H9 (cell line): ENCODE data around the gene GLS. TPM values are rescaled to one million over a fixed set of nuclear protein-coding genes. Genes with fewer than 3 reads are reported as not detected.
A peak's percentile ranks its signal among the peaks of the same experiment; 100 is the strongest.

Source experiments
- DNase-seq: peaks from one replicate; pipeline ENCODE4 v3.0.0-alpha.2; 2017
- H2AFZ ChIP-seq: one replicate; pipeline ENCODE4 v1.6.1; 2013; ENCODE audit warnings: mild to moderate bottlenecking, low read length, control low read depth, moderate library complexity
- H2AK5ac ChIP-seq: 2 replicates; pipeline ENCODE4 v1.6.1; 2013; ENCODE audit warnings: low read length, control low read depth, mixed read lengths; ENCODE audit not compliant: insufficient read length
- H2BK120ac ChIP-seq: one replicate; pipeline ENCODE4 v1.6.1; 2013; ENCODE audit warnings: low read depth, mild to moderate bottlenecking, low read length, control low read depth, inconsistent platforms; ENCODE audit not compliant: poor library complexity, severe bottlenecking
- H2BK12ac ChIP-seq: 2 replicates; pipeline ENCODE4 v1.6.1; 2013; ENCODE audit warnings: low read length, control low read depth, mixed read lengths, low read depth; ENCODE audit not compliant: insufficient read length
- H2BK15ac ChIP-seq: 2 replicates; pipeline ENCODE4 v1.6.1; 2013; ENCODE audit warnings: low read depth, low read length, control low read depth
- H2BK20ac ChIP-seq: one replicate; pipeline ENCODE4 v1.6.1; 2013; ENCODE audit warnings: low read depth, mild to moderate bottlenecking, low read length, control low read depth, inconsistent platforms; ENCODE audit not compliant: poor library complexity, severe bottlenecking
- H2BK5ac ChIP-seq: 2 replicates; pipeline ENCODE4 v1.6.1; 2013; ENCODE audit warnings: low read length, control low read depth, mixed read lengths; ENCODE audit not compliant: insufficient read length
- H3K14ac ChIP-seq: 2 replicates; pipeline ENCODE4 v1.6.1; 2013; ENCODE audit warnings: low read length, control low read depth; ENCODE audit not compliant: insufficient read depth
- H3K18ac ChIP-seq: 2 replicates; pipeline ENCODE4 v1.6.1; 2013; ENCODE audit warnings: low read depth, mild to moderate bottlenecking, mixed read lengths, low read length, control low read depth; ENCODE audit not compliant: insufficient read length
- H3K23ac ChIP-seq: 2 replicates; pipeline ENCODE4 v1.6.1; 2013; ENCODE audit warnings: low read length, control low read depth, mixed read lengths, low read depth; ENCODE audit not compliant: insufficient read length
- H3K23me2 ChIP-seq: 2 replicates; pipeline ENCODE4 v1.6.1; 2013; ENCODE audit warnings: low read depth, mild to moderate bottlenecking, mixed read lengths, low read length, control low read depth; ENCODE audit not compliant: insufficient read length, poor library complexity, severe bottlenecking
- H3K27ac ChIP-seq: 2 replicates; pipeline ENCODE4 v1.5.1; 2013; ENCODE audit warnings: low read length, control low read depth, mixed read lengths, low read depth; ENCODE audit not compliant: insufficient read length
- H3K27me3 ChIP-seq: 2 replicates; pipeline ENCODE4 v1.6.1; 2013; ENCODE audit warnings: low read length, control low read depth, inconsistent platforms; ENCODE audit not compliant: insufficient read depth
- H3K4ac ChIP-seq: 2 replicates; pipeline ENCODE4 v1.6.1; 2013; ENCODE audit warnings: low read depth, mild to moderate bottlenecking, control low read depth, inconsistent platforms, low read length, moderate library complexity
- H3K4me1 ChIP-seq: 2 replicates; pipeline ENCODE4 v1.6.1; 2013; ENCODE audit warnings: low read length, control low read depth, inconsistent platforms; ENCODE audit not compliant: insufficient read depth
- H3K4me2 ChIP-seq: 2 replicates; pipeline ENCODE4 v1.6.1; 2013; ENCODE audit warnings: low read length, control low read depth, mixed read lengths; ENCODE audit not compliant: insufficient read length, insufficient read depth
- H3K56ac ChIP-seq: 2 replicates; pipeline ENCODE4 v1.6.1; 2013; ENCODE audit warnings: low read depth, mild to moderate bottlenecking, mixed read lengths, low read length, control low read depth; ENCODE audit not compliant: insufficient read length
- H3K79me1 ChIP-seq: 2 replicates; pipeline ENCODE4 v1.6.1; 2013; ENCODE audit warnings: low read depth, mild to moderate bottlenecking, moderate library complexity, low read length, control low read depth, inconsistent platforms; ENCODE audit not compliant: insufficient read depth, poor library complexity, severe bottlenecking
- H3K79me2 ChIP-seq: 2 replicates; pipeline ENCODE4 v1.6.1; 2013; ENCODE audit warnings: low read length, control low read depth, inconsistent platforms; ENCODE audit not compliant: insufficient read depth
- H3K9ac ChIP-seq: 2 replicates; pipeline ENCODE4 v1.6.1; 2013; ENCODE audit warnings: low read length, control low read depth, mixed read lengths; ENCODE audit not compliant: insufficient read length; ENCODE audit errors: extremely low read depth
- H3K9me3 ChIP-seq: one replicate; pipeline ENCODE4 v1.6.1; 2013; ENCODE audit warnings: low read depth, low read length, inconsistent platforms; ENCODE audit not compliant: control insufficient read depth
- H3T11ph ChIP-seq: one replicate; pipeline ENCODE4 v1.6.1; 2013; ENCODE audit warnings: mild to moderate bottlenecking, low read length, control low read depth, inconsistent platforms
- H4K20me1 ChIP-seq: one replicate; pipeline ENCODE4 v1.6.1; 2013; ENCODE audit not compliant: control insufficient read depth, insufficient read length, insufficient read depth
- H4K5ac ChIP-seq: 2 replicates; pipeline ENCODE4 v1.6.1; 2013; ENCODE audit warnings: low read depth, mild to moderate bottlenecking, mixed read lengths, low read length, control low read depth; ENCODE audit not compliant: insufficient read length
- H4K8ac ChIP-seq: replicated peaks from 2 replicates; pipeline ENCODE4 v1.6.1; 2013; ENCODE audit warnings: low read length, control low read depth, mixed read lengths, low read depth; ENCODE audit not compliant: insufficient read length
- H4K91ac ChIP-seq: 2 replicates; pipeline ENCODE4 v1.6.1; 2013; ENCODE audit warnings: low read depth, mild to moderate bottlenecking, moderate library complexity, mixed read lengths, low read length, control low read depth; ENCODE audit not compliant: insufficient read length
- H3K27ac Mint-ChIP-seq, 3 experiments: 2 replicates in 2 of 3; 3 replicates in 1 of 3; pipeline ENCODE4 v1.8.0; 2020 to 2021; ENCODE audit warnings: mixed read lengths in 3 of 3, mild to moderate bottlenecking in 1 of 3, moderate library complexity in 1 of 3
- H3K27me3 Mint-ChIP-seq: 2 replicates; pipeline ENCODE4 v1.8.0; 2021; ENCODE audit warnings: low read depth, mild to moderate bottlenecking, moderate library complexity, mixed read lengths
- H3K36me3 Mint-ChIP-seq, 3 experiments: 2 replicates in 2 of 3; 3 replicates in 1 of 3; pipeline ENCODE4 v1.8.0; 2020 to 2021; ENCODE audit warnings: low read depth in 3 of 3, mixed read lengths in 3 of 3; ENCODE audit not compliant: insufficient read depth in 1 of 3
- H3K4me1 Mint-ChIP-seq, 2 experiments: 2 replicates each; pipeline ENCODE4 v1.8.0; 2020; ENCODE audit warnings: mixed read lengths in 2 of 2
- H3K4me3 Mint-ChIP-seq, 2 experiments: 2 replicates in 1 of 2; 3 replicates in 1 of 2; pipeline ENCODE4 v1.8.0; 2020 to 2021; ENCODE audit warnings: mild to moderate bottlenecking in 2 of 2, mixed read lengths in 2 of 2, moderate library complexity in 1 of 2
- H3K9me3 Mint-ChIP-seq, 2 experiments: 2 replicates in 1 of 2; 3 replicates in 1 of 2; pipeline ENCODE4 v1.8.0; 2020; ENCODE audit warnings: mild to moderate bottlenecking in 2 of 2, mixed read lengths in 2 of 2, moderate library complexity in 1 of 2
- CTCF ChIP-seq: fragments of 200-600 bp; sonication (generic); conservative IDR thresholded peaks from 3 replicates; pipeline ENCODE4 v1.8.0; 2021; ENCODE audit warnings: antibody characterized with exemption, mild to moderate bottlenecking
- WGBS: extraction: QIAGEN DNeasy Blood & Tissue Kit; methylation state at CpG from one replicate; pipeline ENCODE4 v1.1.7; 2013; ENCODE audit warnings: missing lambda C conversion rate, low lambda C conversion rate, mixed read lengths; ENCODE audit not compliant: insufficient read length; ENCODE audit errors: extremely low coverage; 5-methylcytosine and 5-hydroxymethylcytosine counted together
- total RNA-seq: library from RNA; stranded (reverse); gene quantifications from 2 replicates; pipeline ENCODE4 v1.2.1, GENCODE V29; 2021

Gene GLS
- total RNA-seq, 1 experiment from 2014 or later = 69.3 TPM

GRCh38 chr2:190842606-190843104 is 38.0 kb upstream of the GLS start:
- H2BK120ac ChIP-seq = no peak overlapping the region
- H2BK20ac ChIP-seq = no peak overlapping the region
- Mint-ChIP-seq H3K27me3 (no peaks in the 10 kb centered on the region), H3K4me3 (no peak overlapping the region), H3K9me3 (no peaks in the 10 kb centered on the region), H3K27ac (peak overlapping the region in 1 of 3 experiments; percentile 46; a peak in 2 of 7 replicates), H3K4me1 (peaks cover 7% of the 10 kb centered on the region in 2 experiments; a peak in 3 of 4 replicates), H3K36me3 (no peaks in the 10 kb centered on the region)
- H3K14ac ChIP-seq = no peak overlapping the region
- no peak for TF ChIP-seq CTCF
- H4K5ac ChIP-seq = no peak overlapping the region
- H3K56ac ChIP-seq = no peak overlapping the region
- H3K23ac ChIP-seq = no peak overlapping the region
- H4K91ac ChIP-seq = no peak overlapping the region
- no CpG with 5 or more reads among the region's 1 CpG for WGBS
- no peak overlapping the region for H2BK5ac ChIP-seq
- H4K8ac ChIP-seq = no peak overlapping the region
- no peak overlapping the region for H3K27ac ChIP-seq
- H3K79me1 ChIP-seq = no peaks in the 10 kb centered on the region
- no peaks in the 10 kb centered on the region; the same call in none of the 2 replicates for H3K4me1 ChIP-seq
- DNase-seq = no peak
- H3T11ph ChIP-seq = no peak overlapping the region
- H3K18ac ChIP-seq = no peak overlapping the region
- H2AK5ac ChIP-seq = no peak overlapping the region
- no peak overlapping the region for H2BK15ac ChIP-seq
- no peaks in the 10 kb centered on the region for H3K23me2 ChIP-seq
- H3K9ac ChIP-seq = no peak overlapping the region
- no peak overlapping the region for H2BK12ac ChIP-seq
- H3K27me3 ChIP-seq = no peaks in the 10 kb centered on the region
- no peaks in the 10 kb centered on the region for H3K9me3 ChIP-seq
- no peaks in the 10 kb centered on the region for H4K20me1 ChIP-seq
- H2AFZ ChIP-seq = no peak overlapping the region
- no peak overlapping the region for H3K4ac ChIP-seq
- H3K4me2 ChIP-seq = no peak overlapping the region
- no peaks in the 10 kb centered on the region for H3K79me2 ChIP-seq
